ENCODE data around the gene LXN. TPM values are rescaled to one million over a fixed set of nuclear protein-coding genes. Genes with fewer than 3 reads are reported as not detected.

LXN gene
- total and polyA plus RNA-seq, 4 donors, result 11.6 to 25.5 (median 14.2) TPM

- no peak overlapping the region for H3K4me3 ChIP-seq (ENCODE audit: low read depth, low read length)
- no peaks in the 10 kb centered on the region for H3K27me3 ChIP-seq (ENCODE audit: control insufficient read depth, insufficient read depth, low read length)
- no CpG with 5 or more reads among the region's 1 CpG for WGBS (ENCODE audit: insufficient coverage)
- DNase-seq (ENCODE audit: low read depth in 4 of 6, low spot score in 6 of 6), result no peak
- no peaks in the 10 kb centered on the region for H3K9me3 ChIP-seq (ENCODE audit: control insufficient read depth, insufficient read depth, low read length)
- no peak overlapping the region for H3K27ac ChIP-seq (ENCODE audit: low read depth, low read length)
- peaks cover 6% of the 10 kb centered on the region for H3K36me3 ChIP-seq (ENCODE audit: control insufficient read depth, insufficient read depth, low read length)
- H3K4me1 ChIP-seq (ENCODE audit: control insufficient read depth, insufficient read depth, low read length), result no peaks in the 10 kb centered on the region
These were observed 7.1 kb upstream of the LXN start for GRCh38 chr3:158679547-158680000.

GRCh38 chr3:158678687-158679086 is 6.2 kb upstream of the LXN start:
- H3K4me1 ChIP-seq (ENCODE audit: control insufficient read depth, insufficient read depth, low read length), result no peaks in the 10 kb centered on the region
- peaks cover 6% of the 10 kb centered on the region for H3K36me3 ChIP-seq (ENCODE audit: control insufficient read depth, insufficient read depth, low read length)
- no peak for DNase-seq (ENCODE audit: low read depth in 4 of 6, low spot score in 6 of 6)
- H3K27ac ChIP-seq (ENCODE audit: low read depth, low read length), result no peak overlapping the region
- no peak overlapping the region for H3K4me3 ChIP-seq (ENCODE audit: low read depth, low read length)
- 90% methylated on average over 2 of the region's 2 CpGs for WGBS (ENCODE audit: insufficient coverage)
- H3K9me3 ChIP-seq (ENCODE audit: control insufficient read depth, insufficient read depth, low read length), result no peaks in the 10 kb centered on the region
- H3K27me3 ChIP-seq (ENCODE audit: control insufficient read depth, insufficient read depth, low read length), result no peaks in the 10 kb centered on the region

GRCh38 chr3:158671821-158672214 is 630 bp downstream of the LXN start:
- H3K27me3 ChIP-seq (ENCODE audit: control insufficient read depth, insufficient read depth, low read length), result no peaks in the 10 kb centered on the region
- WGBS (ENCODE audit: insufficient coverage), result 33% methylated on average over 2 of the region's 6 CpGs
- H3K9me3 ChIP-seq (ENCODE audit: control insufficient read depth, insufficient read depth, low read length), result no peaks in the 10 kb centered on the region
- H3K27ac ChIP-seq (ENCODE audit: low read depth, low read length), result peak overlapping the region; percentile 65
- H3K4me1 ChIP-seq (ENCODE audit: control insufficient read depth, insufficient read depth, low read length), result peaks cover 9% of the 10 kb centered on the region
- H3K4me3 ChIP-seq (ENCODE audit: low read depth, low read length), result peak overlapping the region; percentile 52
- DNase-seq (ENCODE audit: low read depth in 4 of 6, low spot score in 6 of 6), result peak in 3 of 6 donors; percentile 1 to 7 (median 3)
- H3K36me3 ChIP-seq (ENCODE audit: control insufficient read depth, insufficient read depth, low read length), result peaks cover 8% of the 10 kb centered on the region

- peaks cover 9% of the 10 kb centered on the region for H3K4me1 ChIP-seq (ENCODE audit: control insufficient read depth, insufficient read depth, low read length)
- 100% methylated on average over 2 of the region's 2 CpGs for WGBS (ENCODE audit: insufficient coverage)
- DNase-seq (ENCODE audit: low read depth in 4 of 6, low spot score in 6 of 6), result no peak
- H3K36me3 ChIP-seq (ENCODE audit: control insufficient read depth, insufficient read depth, low read length), result peaks cover 5% of the 10 kb centered on the region
- H3K9me3 ChIP-seq (ENCODE audit: control insufficient read depth, insufficient read depth, low read length), result no peaks in the 10 kb centered on the region
- H3K27me3 ChIP-seq (ENCODE audit: control insufficient read depth, insufficient read depth, low read length), result no peaks in the 10 kb centered on the region
- H3K27ac ChIP-seq (ENCODE audit: low read depth, low read length), result no peak overlapping the region
- H3K4me3 ChIP-seq (ENCODE audit: low read depth, low read length), result no peak overlapping the region
These were observed 3.9 kb downstream of the LXN start for GRCh38 chr3:158668506-158668905.

GRCh38 chr3:158666416-158666815 is 6.0 kb downstream of the LXN start:
- Histone ChIP-seq H3K36me3 (ENCODE audit: control insufficient read depth, insufficient read depth, low read length) (peaks cover 5% of the 10 kb centered on the region), H3K9me3 (ENCODE audit: control insufficient read depth, insufficient read depth, low read length) (no peaks in the 10 kb centered on the region), H3K4me1 (ENCODE audit: control insufficient read depth, insufficient read depth, low read length) (no peaks in the 10 kb centered on the region), H3K4me3 (ENCODE audit: low read depth, low read length) (no peak overlapping the region), H3K27ac (ENCODE audit: low read depth, low read length) (no peak overlapping the region), H3K27me3 (ENCODE audit: control insufficient read depth, insufficient read depth, low read length) (no peaks in the 10 kb centered on the region)
- no peak for DNase-seq (ENCODE audit: low read depth in 4 of 6, low spot score in 6 of 6)
- no CpG with 5 or more reads among the region's 3 CpGs for WGBS (ENCODE audit: insufficient coverage)

- WGBS (ENCODE audit: insufficient coverage), result no CpG with 5 or more reads among the region's 1 CpG
- Histone ChIP-seq H3K4me3 (ENCODE audit: low read depth, low read length) (no peak overlapping the region), H3K27me3 (ENCODE audit: control insufficient read depth, insufficient read depth, low read length) (no peaks in the 10 kb centered on the region), H3K27ac (ENCODE audit: low read depth, low read length) (no peak overlapping the region), H3K4me1 (ENCODE audit: control insufficient read depth, insufficient read depth, low read length) (no peaks in the 10 kb centered on the region), H3K36me3 (ENCODE audit: control insufficient read depth, insufficient read depth, low read length) (peaks cover 5% of the 10 kb centered on the region), H3K9me3 (ENCODE audit: control insufficient read depth, insufficient read depth, low read length) (no peaks in the 10 kb centered on the region)
- DNase-seq (ENCODE audit: low read depth in 4 of 6, low spot score in 6 of 6), result no peak
These were observed 8.6 kb downstream of the LXN start for GRCh38 chr3:158663832-158664231.

- DNase-seq (ENCODE audit: low read depth in 4 of 6, low spot score in 6 of 6), result no peak
- no CpG with 5 or more reads among the region's 1 CpG for WGBS (ENCODE audit: insufficient coverage)
- H3K36me3 ChIP-seq (ENCODE audit: control insufficient read depth, insufficient read depth, low read length), result peaks cover 5% of the 10 kb centered on the region
These were observed 9.2 kb downstream of the LXN start for GRCh38 chr3:158663246-158663645.

GRCh38 chr3:158660711-158661110 is 11.7 kb downstream of the LXN start:
- Histone ChIP-seq H3K27me3 (ENCODE audit: control insufficient read depth, insufficient read depth, low read length) (no peaks in the 10 kb centered on the region), H3K4me3 (ENCODE audit: low read depth, low read length) (no peak overlapping the region), H3K9me3 (ENCODE audit: control insufficient read depth, insufficient read depth, low read length) (no peaks in the 10 kb centered on the region), H3K36me3 (ENCODE audit: control insufficient read depth, insufficient read depth, low read length) (peaks cover 5% of the 10 kb centered on the region), H3K4me1 (ENCODE audit: control insufficient read depth, insufficient read depth, low read length) (no peaks in the 10 kb centered on the region), H3K27ac (ENCODE audit: low read depth, low read length) (no peak overlapping the region)
- DNase-seq (ENCODE audit: low read depth in 4 of 6, low spot score in 6 of 6), result no peak
- whole genome bisulfite sequencing (ENCODE audit: insufficient coverage), result no CpG with 5 or more reads among the region's 4 CpGs

More at GRCh38 chr3:158663246-158663645, 9.2 kb downstream of the LXN start:
- no peaks in the 10 kb centered on the region for H3K9me3 ChIP-seq (ENCODE audit: control insufficient read depth, insufficient read depth, low read length)
- H3K27ac ChIP-seq (ENCODE audit: low read depth, low read length), result no peak overlapping the region
- no peaks in the 10 kb centered on the region for H3K4me1 ChIP-seq (ENCODE audit: control insufficient read depth, insufficient read depth, low read length)
- no peak overlapping the region for H3K4me3 ChIP-seq (ENCODE audit: low read depth, low read length)
- H3K27me3 ChIP-seq (ENCODE audit: control insufficient read depth, insufficient read depth, low read length), result no peaks in the 10 kb centered on the region

- Histone ChIP-seq H3K9me3 (ENCODE audit: control insufficient read depth, insufficient read depth, low read length) (no peaks in the 10 kb centered on the region), H3K4me1 (ENCODE audit: control insufficient read depth, insufficient read depth, low read length) (no peaks in the 10 kb centered on the region), H3K27me3 (ENCODE audit: control insufficient read depth, insufficient read depth, low read length) (no peaks in the 10 kb centered on the region), H3K27ac (ENCODE audit: low read depth, low read length) (no peak overlapping the region), H3K36me3 (ENCODE audit: control insufficient read depth, insufficient read depth, low read length) (peaks cover 9% of the 10 kb centered on the region), H3K4me3 (ENCODE audit: low read depth, low read length) (no peak overlapping the region)
- WGBS (ENCODE audit: insufficient coverage), result 52% methylated on average over 3 of the region's 7 CpGs
- peak in 5 of 6 donors; percentile 13 to 79 (median 35) for DNase-seq (ENCODE audit: low read depth in 4 of 6, low spot score in 6 of 6)
These were observed 12.8 kb downstream of the LXN start for GRCh38 chr3:158659454-158660237.

- H3K27ac ChIP-seq (ENCODE audit: low read depth, low read length), result no peak overlapping the region
- no peaks in the 10 kb centered on the region for H3K9me3 ChIP-seq (ENCODE audit: control insufficient read depth, insufficient read depth, low read length)
- no peak overlapping the region for H3K4me3 ChIP-seq (ENCODE audit: low read depth, low read length)
- H3K4me1 ChIP-seq (ENCODE audit: control insufficient read depth, insufficient read depth, low read length), result no peaks in the 10 kb centered on the region
- WGBS (ENCODE audit: insufficient coverage), result no CpG with 5 or more reads among the region's 7 CpGs
- DNase-seq (ENCODE audit: low read depth in 4 of 6, low spot score in 6 of 6), result no peak
- H3K27me3 ChIP-seq (ENCODE audit: control insufficient read depth, insufficient read depth, low read length), result no peaks in the 10 kb centered on the region
- H3K36me3 ChIP-seq (ENCODE audit: control insufficient read depth, insufficient read depth, low read length), result peaks cover 12% of the 10 kb centered on the region
These were observed 13.6 kb downstream of the LXN start for GRCh38 chr3:158658889-158659288.

Data from spinal cord (tissue), 10 donors.